ENCODE data around the gene CCDC71. TPM values are rescaled to one million over a fixed set of nuclear protein-coding genes. Genes with fewer than 3 reads are reported as not detected.
A peak's percentile ranks its signal among the peaks of the same experiment; 100 is the strongest.

CCDC71 gene
- total and polyA plus RNA-seq, 9 of the 15 experiments (the other 6 are each of a cell fraction or from before 2014, with no cell fraction given), result 0.13 to 19.3 (median 14.3) TPM

GRCh38 chr3:49158103-49158709 is 7.9 kb downstream of the CCDC71 start (continued):
- peak; percentile 54 to 66 (median 64) for TF ChIP-seq CTCF (IDR thresholded peaks at IDR 0.05 in 2 of 3, conservative IDR thresholded peaks at IDR 0.05 in 1 of 3; ENCODE audit: insufficient read depth in 2 of 3, low read depth in 1 of 3, low read length in 3 of 3)
- TF ChIP-seq CBX2 (IDR thresholded peaks at IDR 0.05; ENCODE audit: insufficient read depth, low read length, poor library complexity, severe bottlenecking), result no peak
- no peak for TF ChIP-seq MXI1 (IDR thresholded peaks at IDR 0.05; ENCODE audit: low read depth, low read length)
- TF ChIP-seq CTCFL (IDR thresholded peaks at IDR 0.05; ENCODE audit: borderline replicate concordance, insufficient read depth, low read depth, low read length, poor library complexity, severe bottlenecking), result peak; percentile 49
- no peak for TF ChIP-seq NFIC (IDR thresholded peaks at IDR 0.05)
- peak; percentile 95 for TF ChIP-seq NR2C1 (IDR thresholded peaks at IDR 0.05)
- peak; percentile 96 for TF ChIP-seq NR2C1 (tag; IDR thresholded peaks at IDR 0.05)
- no peak for TF ChIP-seq CREB5 (CRISPR knock-in tag; IDR thresholded peaks at IDR 0.05)
- no peak for TF ChIP-seq HDAC3 (IDR thresholded peaks at IDR 0.05; ENCODE audit: borderline replicate concordance, partially characterized antibody)
- no peak for TF ChIP-seq TCF15 (CRISPR knock-in tag; IDR thresholded peaks at IDR 0.05)
- peak; percentile 95 for TF ChIP-seq NR2C2 (CRISPR knock-in tag; IDR thresholded peaks at IDR 0.05)
- peak; percentile 96 for TF ChIP-seq NR2C2 (tag; IDR thresholded peaks at IDR 0.05)
- TF ChIP-seq CTBP1 (IDR thresholded peaks at IDR 0.05; ENCODE audit: borderline replicate concordance), result peak; percentile 46
- TF ChIP-seq ZNF512 (tag; IDR thresholded peaks at IDR 0.05), result no peak
- TF ChIP-seq ZNF212 (CRISPR knock-in tag; IDR thresholded peaks at IDR 0.05), result no peak
- no peak for TF ChIP-seq DIDO1 (tag; IDR thresholded peaks at IDR 0.05; ENCODE audit: low read depth)
- 0 out of 2 replicates have a peak, but pooled peaks have one; percentile 47 for TF ChIP-seq POLR2AphosphoS2 (IDR thresholded peaks at IDR 0.05; ENCODE audit: low read length)
- TF ChIP-seq PKNOX1 (IDR thresholded peaks at IDR 0.05), result peak; percentile 23; the same call in 1 of the 2 replicates
- no peak for TF ChIP-seq RAD51 (IDR thresholded peaks at IDR 0.05; ENCODE audit: borderline replicate concordance, low read depth)
